HG02798 (cell line): ENCODE measurements around the gene GEMIN7.

ENCODE experiments used
- ATAC-seq: cut with Tn5 transposase; IDR thresholded peaks from one replicate; pipeline ENCODE4 v1.9.1; 2021; ENCODE audit warnings: mild to moderate bottlenecking; ENCODE audit not compliant: unreplicated experiment, poor library complexity

Gene GEMIN7

GRCh38 chr19:45124021-45124420, 45.0 kb downstream of the GEMIN7 start:
- ATAC-seq, result no peak

- no peak for ATAC-seq
Measured at GRCh38 chr19:45125360-45125759, 46.3 kb downstream of the GEMIN7 start.

GRCh38 chr19:45125975-45126493, 47.0 kb downstream of the GEMIN7 start:
- peak; percentile 57 for ATAC-seq

GRCh38 chr19:45126654-45127053, 47.6 kb downstream of the GEMIN7 start:
- no peak for ATAC-seq

- no peak for ATAC-seq
Measured at GRCh38 chr19:45128146-45128545, 49.1 kb downstream of the GEMIN7 start.

GRCh38 chr19:45128806-45129205, 49.7 kb downstream of the GEMIN7 start:
- no peak for ATAC-seq

GRCh38 chr19:45130236-45130635, 51.2 kb downstream of the GEMIN7 start:
- ATAC-seq, result no peak

- ATAC-seq, result no peak
Measured at GRCh38 chr19:45130888-45131615, 52.0 kb downstream of the GEMIN7 start.

GRCh38 chr19:45133661-45134060, 54.6 kb downstream of the GEMIN7 start:
- no peak for ATAC-seq

GRCh38 chr19:45135176-45135885, 56.3 kb downstream of the GEMIN7 start:
- no peak for ATAC-seq

GRCh38 chr19:45136507-45137178, 57.6 kb downstream of the GEMIN7 start:
- peak; percentile 9 for ATAC-seq

- ATAC-seq, result peak; percentile 83
Measured at GRCh38 chr19:45137179-45137761, 58.2 kb downstream of the GEMIN7 start.

GRCh38 chr19:45138303-45138751, 59.3 kb downstream of the GEMIN7 start:
- no peak for ATAC-seq

- no peak for ATAC-seq
Measured at GRCh38 chr19:45139286-45140143, 60.5 kb downstream of the GEMIN7 start.

- no peak for ATAC-seq
Measured at GRCh38 chr19:45140144-45140503, 61.1 kb downstream of the GEMIN7 start.

- ATAC-seq, result no peak
Measured at GRCh38 chr19:45140533-45140932, 61.5 kb downstream of the GEMIN7 start.
